Stimulated activated CD8-positive, alpha-beta memory T cell treated with anti-CD3 and anti-CD28 coated beads, Interleukin-2, amount 100 ng/mL, for 1 hour (primary cell): ENCODE data around the gene CST7.

Source experiments
- DNase-seq, 2 donors: peaks; one replicate each; pipeline ENCODE4 v3.0.0-alpha.2; 2020; ENCODE audit warnings: low read depth in 2 of 2

Gene CST7

GRCh38 chr20:24950836-24951525 is 1.9 kb downstream of the CST7 start:
- DNase-seq: no peak

GRCh38 chr20:24951536-24952083 is 2.5 kb downstream of the CST7 start:
- no peak for DNase-seq

GRCh38 chr20:24952376-24953208 is 3.5 kb downstream of the CST7 start:
- DNase-seq: no peak

GRCh38 chr20:24953209-24953575 is 4.1 kb downstream of the CST7 start:
- DNase-seq: no peak

GRCh38 chr20:24953621-24954133 is 4.6 kb downstream of the CST7 start:
- DNase-seq: no peak

GRCh38 chr20:24954151-24954550 is 5.1 kb downstream of the CST7 start:
- DNase-seq: no peak

- DNase-seq: no peak
Observed at GRCh38 chr20:24954566-24954965, 5.5 kb downstream of the CST7 start.

GRCh38 chr20:24955045-24955444 is 6.0 kb downstream of the CST7 start:
- no peak for DNase-seq

GRCh38 chr20:24956001-24956841 is 7.2 kb downstream of the CST7 start:
- DNase-seq: no peak

- DNase-seq: no peak
Observed at GRCh38 chr20:24957326-24958016, 8.4 kb downstream of the CST7 start.

GRCh38 chr20:24958506-24959385 is 9.7 kb downstream of the CST7 start:
- DNase-seq: no peak

GRCh38 chr20:24959591-24960301 is 10.7 kb downstream of the CST7 start:
- DNase-seq: no peak

GRCh38 chr20:24960302-24960801 is 11.3 kb downstream of the CST7 start:
- no peak for DNase-seq

GRCh38 chr20:24960861-24961260 is 11.8 kb downstream of the CST7 start:
- DNase-seq: no peak

GRCh38 chr20:24961384-24962181 is 12.5 kb downstream of the CST7 start:
- DNase-seq: no peak

GRCh38 chr20:24962182-24962492 is 13.1 kb downstream of the CST7 start:
- no peak for DNase-seq

GRCh38 chr20:24962510-24962909 is 13.4 kb downstream of the CST7 start:
- DNase-seq: no peak

GRCh38 chr20:24963672-24964505 is 14.8 kb downstream of the CST7 start:
- DNase-seq: no peak
